Endothelial cell (in vitro differentiated cells): ENCODE data around the gene CORO2A. TPM values are rescaled to one million over a fixed set of nuclear protein-coding genes. Genes with fewer than 3 reads are reported as not detected.

Experiments used
- DNase-seq: peaks from one replicate; pipeline ENCODE4 v3.0.0; 2021; ENCODE audit warnings: low spot score
- H3K27ac Mint-ChIP-seq: one replicate; pipeline ENCODE4 v1.8.0; 2021; ENCODE audit warnings: mixed read lengths, inconsistent platforms; ENCODE audit not compliant: unreplicated experiment
- H3K27me3 Mint-ChIP-seq: one replicate; pipeline ENCODE4 v1.8.0; 2021; ENCODE audit warnings: mild to moderate bottlenecking, moderate library complexity, mixed read lengths, inconsistent platforms; ENCODE audit not compliant: unreplicated experiment
- H3K36me3 Mint-ChIP-seq: one replicate; pipeline ENCODE4 v1.8.0; 2021; ENCODE audit warnings: mild to moderate bottlenecking, low read depth, mixed read lengths, inconsistent platforms; ENCODE audit not compliant: unreplicated experiment
- H3K4me1 Mint-ChIP-seq: one replicate; pipeline ENCODE4 v1.8.0; 2021; ENCODE audit warnings: mild to moderate bottlenecking, mixed read lengths, inconsistent platforms; ENCODE audit not compliant: unreplicated experiment
- H3K4me3 Mint-ChIP-seq: one replicate; pipeline ENCODE4 v1.8.0; 2021; ENCODE audit warnings: mild to moderate bottlenecking, mixed read lengths, inconsistent platforms; ENCODE audit not compliant: unreplicated experiment
- H3K9me3 Mint-ChIP-seq: one replicate; pipeline ENCODE4 v1.8.0; 2021; ENCODE audit warnings: mixed read lengths, inconsistent platforms; ENCODE audit not compliant: unreplicated experiment
- total RNA-seq: library from RNA; stranded (reverse); fragmentation: NEBNext Ultra II Directional; extraction: Animal tissue kit (Norgen Biotek cat#: 25700); gene quantifications from one replicate; pipeline ENCODE4 v1.2.1, GENCODE V29; 2021; ENCODE audit not compliant: unreplicated experiment
- TF ChIP-seq, protein P1 (sequence below): fragments of 200-600 bp; sonication (generic); IDR thresholded peaks from one replicate; pipeline ENCODE4 v1.5.0; 2021; ENCODE audit warnings: antibody characterized with exemption; ENCODE audit not compliant: unreplicated experiment

Gene CORO2A
- total RNA-seq, 1 donor from 2014 or later = 5.5 TPM

- Mint-ChIP-seq H3K9me3 (no peaks in the 10 kb centered on the region), H3K27ac (no peak overlapping the region), H3K36me3 (no peaks in the 10 kb centered on the region), H3K4me1 (no peaks in the 10 kb centered on the region), H3K4me3 (no peak overlapping the region), H3K27me3 (peaks cover 4% of the 10 kb centered on the region)
- DNase-seq = no peak
- TF ChIP-seq, protein P1, sequence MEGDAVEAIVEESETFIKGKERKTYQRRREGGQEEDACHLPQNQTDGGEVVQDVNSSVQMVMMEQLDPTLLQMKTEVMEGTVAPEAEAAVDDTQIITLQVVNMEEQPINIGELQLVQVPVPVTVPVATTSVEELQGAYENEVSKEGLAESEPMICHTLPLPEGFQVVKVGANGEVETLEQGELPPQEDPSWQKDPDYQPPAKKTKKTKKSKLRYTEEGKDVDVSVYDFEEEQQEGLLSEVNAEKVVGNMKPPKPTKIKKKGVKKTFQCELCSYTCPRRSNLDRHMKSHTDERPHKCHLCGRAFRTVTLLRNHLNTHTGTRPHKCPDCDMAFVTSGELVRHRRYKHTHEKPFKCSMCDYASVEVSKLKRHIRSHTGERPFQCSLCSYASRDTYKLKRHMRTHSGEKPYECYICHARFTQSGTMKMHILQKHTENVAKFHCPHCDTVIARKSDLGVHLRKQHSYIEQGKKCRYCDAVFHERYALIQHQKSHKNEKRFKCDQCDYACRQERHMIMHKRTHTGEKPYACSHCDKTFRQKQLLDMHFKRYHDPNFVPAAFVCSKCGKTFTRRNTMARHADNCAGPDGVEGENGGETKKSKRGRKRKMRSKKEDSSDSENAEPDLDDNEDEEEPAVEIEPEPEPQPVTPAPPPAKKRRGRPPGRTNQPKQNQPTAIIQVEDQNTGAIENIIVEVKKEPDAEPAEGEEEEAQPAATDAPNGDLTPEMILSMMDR = no peak
Measured at GRCh38 chr9:98096091-98096490, 96.3 kb downstream of the CORO2A start.

GRCh38 chr9:98095401-98095800, 97.0 kb downstream of the CORO2A start:
- no peaks in the 10 kb centered on the region for H3K9me3 Mint-ChIP-seq
- TF ChIP-seq, protein P1 = no peak

GRCh38 chr9:98094851-98095250, 97.6 kb downstream of the CORO2A start:
- TF ChIP-seq, protein P1 = no peak
- no peaks in the 10 kb centered on the region for H3K4me1 Mint-ChIP-seq
- no peaks in the 10 kb centered on the region for H3K9me3 Mint-ChIP-seq
- H3K27ac Mint-ChIP-seq = no peak overlapping the region
- no peak overlapping the region for H3K4me3 Mint-ChIP-seq
- DNase-seq = no peak
- no peaks in the 10 kb centered on the region for H3K36me3 Mint-ChIP-seq
- H3K27me3 Mint-ChIP-seq = peaks cover 3% of the 10 kb centered on the region

More at GRCh38 chr9:98095401-98095800, 97.0 kb downstream of the CORO2A start:
- DNase-seq = no peak
- Mint-ChIP-seq H3K27me3 (peaks cover 3% of the 10 kb centered on the region), H3K36me3 (no peaks in the 10 kb centered on the region), H3K4me1 (no peaks in the 10 kb centered on the region), H3K27ac (no peak overlapping the region), H3K4me3 (no peak overlapping the region)

DNA sequence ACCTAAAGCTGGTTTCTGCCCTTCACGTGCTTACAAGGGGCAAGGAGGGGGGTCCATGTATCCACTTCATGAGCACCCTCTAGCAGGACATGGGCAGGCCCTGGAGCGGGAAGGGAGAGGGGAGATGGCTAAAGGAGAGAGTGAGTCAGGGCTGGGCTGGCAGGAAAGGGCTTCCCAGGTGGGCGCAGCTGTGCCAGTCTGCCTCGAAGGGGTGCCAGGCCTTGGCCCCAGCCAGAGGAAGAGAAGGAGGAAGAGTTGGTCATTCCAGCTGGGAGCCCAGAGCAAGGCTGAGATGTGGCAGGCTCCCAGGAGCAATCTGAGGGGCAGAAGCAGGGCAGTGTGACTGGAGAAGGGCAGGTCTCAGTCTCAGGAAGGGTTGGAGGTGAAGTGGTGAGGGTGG, 98.1 kb downstream of the CORO2A start:
- no peaks in the 10 kb centered on the region for H3K9me3 Mint-ChIP-seq
- no peaks in the 10 kb centered on the region for H3K4me1 Mint-ChIP-seq
- no peaks in the 10 kb centered on the region for H3K36me3 Mint-ChIP-seq
- H3K27ac Mint-ChIP-seq = no peak overlapping the region
- H3K4me3 Mint-ChIP-seq = no peak overlapping the region
- no peak for DNase-seq
- H3K27me3 Mint-ChIP-seq = peaks cover 3% of the 10 kb centered on the region
- TF ChIP-seq, protein P1 = no peak

DNA sequence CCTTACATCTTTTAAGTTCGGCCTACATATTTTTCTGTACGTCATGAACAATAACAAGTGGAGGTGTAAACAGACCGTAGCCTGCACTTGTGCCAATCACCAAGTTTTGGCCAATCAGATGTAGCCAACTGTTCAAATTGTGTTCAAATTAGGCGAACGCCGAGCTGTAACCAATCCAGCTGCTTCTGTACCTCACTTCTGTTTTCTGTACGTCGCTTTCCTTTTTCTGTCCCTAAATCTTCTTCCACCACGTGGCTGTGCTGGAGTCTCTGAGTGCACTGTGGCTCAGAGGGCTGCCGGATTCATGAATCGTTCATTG, 99.9 kb downstream of the CORO2A start:
- Mint-ChIP-seq H3K27ac (no peak overlapping the region), H3K36me3 (no peaks in the 10 kb centered on the region), H3K4me1 (no peaks in the 10 kb centered on the region), H3K4me3 (no peak overlapping the region), H3K27me3 (peaks cover 7% of the 10 kb centered on the region), H3K9me3 (no peaks in the 10 kb centered on the region)
- DNase-seq = no peak
- TF ChIP-seq, protein P1 = no peak
